Upper lobe of right lung (tissue), 1 donor: ENCODE measurements around the gene SMC1B. TPM values are rescaled to one million over a fixed set of nuclear protein-coding genes. Genes with fewer than 3 reads are reported as not detected.

ENCODE experiments used
- ATAC-seq: fragments of 200-7000 bp; cut with Tn5 transposase; one replicate; pipeline ENCODE4 v1.9.1; 2020; ENCODE audit warnings: mild to moderate bottlenecking, moderate library complexity
- DNase-seq: peaks from one replicate; pipeline ENCODE4 v3.0.0-alpha.2; 2020
- H3K27ac ChIP-seq: fragments of 200-600 bp; one replicate; pipeline ENCODE4 v1.8.0; 2022
- H3K27me3 ChIP-seq: fragments of 200-600 bp; one replicate; pipeline ENCODE4 v1.8.0; 2022; ENCODE audit warnings: mild to moderate bottlenecking
- H3K36me3 ChIP-seq: fragments of 200-600 bp; one replicate; pipeline ENCODE4 v1.8.0; 2022
- H3K4me1 ChIP-seq: fragments of 200-600 bp; one replicate; pipeline ENCODE4 v1.8.0; 2022
- H3K4me3 ChIP-seq: fragments of 200-600 bp; one replicate; pipeline ENCODE4 v1.8.0; 2022; ENCODE audit warnings: mild to moderate bottlenecking
- H3K9me3 ChIP-seq: fragments of 200-600 bp; one replicate; pipeline ENCODE4 v1.8.0; 2022
- intact Hi-C: fragments of 100-400 bp; cut with DNase I; formaldehyde crosslinking; loops from one replicate; pipeline ENCODE4 v1.11.0; 2022
- total RNA-seq: library from RNA; stranded (reverse); fragmentation: NEBNext Ultra II Directional; extraction: Animal tissue kit (Norgen Biotek cat#: 25700); gene quantifications from one replicate; pipeline ENCODE4 v1.2.1, GENCODE V29; 2021
- TF ChIP-seq, protein P1 (sequence below): fragments of 200-600 bp; IDR thresholded peaks from one replicate; pipeline ENCODE4 v1.8.0; 2022; ENCODE audit warnings: antibody characterized with exemption
- donor health status: DM: no; HTN: yes; CAD: no; lungs with severe emphysema.

SMC1B gene
- total RNA-seq, 1 donor from 2014 or later, result not detected

DNA sequence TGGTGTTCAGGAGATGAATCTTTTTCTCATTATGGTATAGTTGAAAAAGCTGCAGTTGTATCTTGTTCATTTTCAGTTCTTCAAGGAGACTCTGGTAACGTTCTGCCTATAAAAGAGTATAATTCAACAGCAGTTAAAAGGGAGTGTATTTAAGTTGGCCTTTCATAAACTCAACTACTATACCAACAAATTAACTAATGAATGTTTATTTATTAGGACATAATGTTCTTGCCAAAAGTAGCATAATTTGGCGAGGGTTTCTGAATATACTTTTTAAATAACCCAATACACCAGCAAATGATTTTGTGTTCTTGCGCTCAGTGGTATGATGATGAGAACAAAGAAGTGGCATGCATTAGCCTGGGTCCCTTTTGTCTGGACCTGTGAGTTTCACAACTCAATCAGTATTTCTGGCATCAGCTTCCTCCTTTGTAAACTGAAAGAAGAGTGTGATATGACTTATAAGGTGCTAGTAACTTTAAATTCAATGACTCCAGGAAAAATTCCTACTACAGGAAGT is 10.9 kb downstream of the SMC1B start:
- H3K36me3 ChIP-seq, result no peaks in the 10 kb centered on the region
- TF ChIP-seq, protein P1, sequence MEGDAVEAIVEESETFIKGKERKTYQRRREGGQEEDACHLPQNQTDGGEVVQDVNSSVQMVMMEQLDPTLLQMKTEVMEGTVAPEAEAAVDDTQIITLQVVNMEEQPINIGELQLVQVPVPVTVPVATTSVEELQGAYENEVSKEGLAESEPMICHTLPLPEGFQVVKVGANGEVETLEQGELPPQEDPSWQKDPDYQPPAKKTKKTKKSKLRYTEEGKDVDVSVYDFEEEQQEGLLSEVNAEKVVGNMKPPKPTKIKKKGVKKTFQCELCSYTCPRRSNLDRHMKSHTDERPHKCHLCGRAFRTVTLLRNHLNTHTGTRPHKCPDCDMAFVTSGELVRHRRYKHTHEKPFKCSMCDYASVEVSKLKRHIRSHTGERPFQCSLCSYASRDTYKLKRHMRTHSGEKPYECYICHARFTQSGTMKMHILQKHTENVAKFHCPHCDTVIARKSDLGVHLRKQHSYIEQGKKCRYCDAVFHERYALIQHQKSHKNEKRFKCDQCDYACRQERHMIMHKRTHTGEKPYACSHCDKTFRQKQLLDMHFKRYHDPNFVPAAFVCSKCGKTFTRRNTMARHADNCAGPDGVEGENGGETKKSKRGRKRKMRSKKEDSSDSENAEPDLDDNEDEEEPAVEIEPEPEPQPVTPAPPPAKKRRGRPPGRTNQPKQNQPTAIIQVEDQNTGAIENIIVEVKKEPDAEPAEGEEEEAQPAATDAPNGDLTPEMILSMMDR, result no peak
- no peaks in the 10 kb centered on the region for H3K4me1 ChIP-seq
- H3K9me3 ChIP-seq, result no peaks in the 10 kb centered on the region
- DNase-seq (no peak), ATAC-seq (no peak)
- no peak overlapping the region for H3K4me3 ChIP-seq
- intact Hi-C loops, result no loop called here
- no peak overlapping the region for H3K27ac ChIP-seq
- no peaks in the 10 kb centered on the region for H3K27me3 ChIP-seq

DNA sequence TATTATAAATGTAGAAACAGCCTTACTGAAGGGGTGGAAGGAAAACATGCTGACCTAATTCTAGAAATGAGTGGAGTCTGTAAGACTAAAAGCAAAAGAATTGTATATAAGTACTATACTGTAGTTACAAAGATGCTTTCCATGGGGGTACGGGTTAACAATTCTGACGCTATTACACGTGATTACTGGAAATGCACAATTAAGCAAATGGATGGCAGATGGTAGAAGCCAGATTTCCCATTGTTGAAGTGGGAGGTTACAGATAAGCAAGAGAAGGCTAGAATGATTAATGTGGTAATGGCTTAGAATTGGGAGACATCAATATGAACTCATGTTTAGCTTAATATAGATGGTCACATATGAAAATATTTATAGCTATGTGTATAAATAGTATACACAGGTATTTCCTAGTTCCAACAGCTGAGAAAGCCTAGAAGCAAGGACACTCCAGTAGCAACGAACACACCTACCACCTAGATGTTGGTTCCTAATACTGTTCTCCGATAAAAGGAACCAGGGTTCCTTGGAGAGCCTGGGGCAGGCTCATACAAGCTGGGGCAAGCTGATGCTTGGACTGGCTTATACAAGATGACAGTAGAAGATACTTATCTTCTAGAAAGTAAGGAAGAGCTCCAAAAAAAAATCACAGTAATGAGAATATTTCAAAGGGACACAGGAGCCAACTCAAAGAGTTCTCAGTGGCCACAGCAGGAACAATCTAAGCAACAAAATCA is 13.5 kb downstream of the SMC1B start:
- ATAC-seq (no peak), DNase-seq (no peak)
- Histone ChIP-seq H3K27ac (no peak overlapping the region), H3K4me3 (no peak overlapping the region), H3K9me3 (no peaks in the 10 kb centered on the region), H3K27me3 (no peaks in the 10 kb centered on the region), H3K36me3 (no peaks in the 10 kb centered on the region), H3K4me1 (no peaks in the 10 kb centered on the region)
- TF ChIP-seq, protein P1, result no peak
- intact Hi-C loops, result no loop called here

DNA sequence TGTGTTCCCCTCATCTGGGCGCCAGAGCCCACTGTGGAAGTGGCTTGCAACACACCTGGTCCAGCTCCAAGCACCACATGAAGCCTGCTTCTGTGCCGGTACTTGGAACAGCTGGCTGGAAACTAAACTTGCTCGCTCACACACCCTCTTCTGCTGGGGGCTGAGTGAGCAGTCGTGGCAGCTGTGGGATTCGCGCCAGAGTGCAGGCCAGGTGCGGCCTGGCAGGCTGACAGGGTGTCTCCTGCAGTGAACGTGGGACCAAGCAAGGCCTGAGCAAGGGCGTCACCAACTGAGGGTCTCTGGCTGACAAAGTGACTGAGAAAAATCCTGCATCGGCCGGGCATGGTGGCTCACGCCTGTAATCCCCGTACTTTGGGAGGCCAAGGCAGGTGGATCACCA is 15.2 kb downstream of the SMC1B start:
- DNase-seq (no peak), ATAC-seq (no peak)
- Histone ChIP-seq H3K4me1 (no peaks in the 10 kb centered on the region), H3K4me3 (no peak overlapping the region), H3K27ac (no peak overlapping the region), H3K9me3 (no peaks in the 10 kb centered on the region), H3K36me3 (no peaks in the 10 kb centered on the region), H3K27me3 (no peaks in the 10 kb centered on the region)
- intact Hi-C loops, result no loop called here
- TF ChIP-seq, protein P1, result no peak

DNA sequence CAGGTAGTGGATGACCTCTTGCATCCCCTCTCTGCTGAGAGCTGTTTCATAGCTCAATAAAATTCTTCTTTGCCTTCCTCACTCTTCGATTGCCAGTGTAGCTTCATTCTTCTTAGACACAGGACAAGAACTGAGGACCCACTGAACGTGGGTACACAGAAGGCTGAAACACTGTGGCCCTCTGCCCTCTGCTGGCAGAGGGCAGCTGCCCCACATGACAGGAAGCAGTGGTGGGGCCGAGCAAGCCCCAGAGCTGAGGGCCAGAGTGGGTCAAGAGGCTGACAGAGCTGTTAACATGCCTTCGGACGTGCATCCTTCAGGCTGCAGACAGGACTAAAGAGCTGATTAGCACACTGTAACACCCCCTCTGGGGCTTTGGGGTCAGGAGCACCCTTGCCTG is 15.6 kb downstream of the SMC1B start:
- Histone ChIP-seq H3K27ac (no peak overlapping the region), H3K4me1 (no peaks in the 10 kb centered on the region), H3K9me3 (no peaks in the 10 kb centered on the region), H3K36me3 (no peaks in the 10 kb centered on the region), H3K4me3 (no peak overlapping the region), H3K27me3 (no peaks in the 10 kb centered on the region)
- intact Hi-C loops, result no loop called here
- ATAC-seq (peak; percentile 47), DNase-seq (no peak)
- TF ChIP-seq, protein P1, result no peak

DNA sequence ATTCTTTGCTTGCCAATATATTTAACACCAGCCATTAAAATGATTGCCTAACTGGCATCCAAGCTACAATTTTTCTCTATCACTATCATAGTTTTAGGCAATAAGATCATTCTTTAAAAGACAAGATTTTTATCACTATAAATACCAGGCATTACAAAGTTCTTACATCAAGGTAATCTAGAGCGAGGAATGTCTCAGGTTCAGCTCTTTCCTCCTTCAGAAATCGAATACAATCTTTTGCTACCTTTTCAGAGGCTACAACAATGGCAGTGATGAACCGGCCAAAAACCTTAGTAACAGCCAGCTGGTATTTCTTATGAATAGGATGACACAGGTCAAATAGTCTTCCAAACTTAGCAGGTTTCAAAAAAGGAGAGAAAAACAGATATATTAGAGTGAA is 23.9 kb downstream of the SMC1B start:
- intact Hi-C loops, result no loop called here
- ATAC-seq, result no peak

More for the DNA sequence above, 23.9 kb downstream of the SMC1B start:
- no peak for DNase-seq
- Histone ChIP-seq H3K27ac (no peak overlapping the region), H3K4me1 (no peaks in the 10 kb centered on the region), H3K4me3 (no peak overlapping the region), H3K27me3 (peaks cover 4% of the 10 kb centered on the region), H3K36me3 (no peaks in the 10 kb centered on the region), H3K9me3 (no peaks in the 10 kb centered on the region)
- TF ChIP-seq, protein P1, result no peak
